Measurements from ENCODE around the gene NREP.

Gene NREP

GRCh38 chr5:111756581-111757354 lies at the start of gene NREP:
NREP (minus strand) TSS chr5:111757194; CDS start chr5:111755772, 1,422 bp downstream.
- no peak for DNase-seq

- DNase-seq: no peak
Observed at GRCh38 chr5:111806753-111807152, 49.8 kb upstream of the NREP start.

- DNase-seq: no peak
Observed at GRCh38 chr5:111806156-111806555, 49.2 kb upstream of the NREP start.

GRCh38 chr5:111805071-111805470 lies 48.1 kb upstream of the NREP start:
- no peak for DNase-seq

GRCh38 chr5:111800351-111800750 lies 43.4 kb upstream of the NREP start:
- DNase-seq: no peak

- no peak for DNase-seq
Observed at GRCh38 chr5:111795142-111795541, 38.1 kb upstream of the NREP start.

GRCh38 chr5:111792471-111793058 lies 35.6 kb upstream of the NREP start:
- no peak for DNase-seq

GRCh38 chr5:111790295-111790694 lies 33.3 kb upstream of the NREP start:
- DNase-seq: no peak

- DNase-seq: no peak
Observed at GRCh38 chr5:111787006-111787405, 30.0 kb upstream of the NREP start.

- no peak for DNase-seq
Observed at GRCh38 chr5:111784491-111785181, 27.6 kb upstream of the NREP start.

- no peak for DNase-seq
Observed at GRCh38 chr5:111783537-111783936, 26.5 kb upstream of the NREP start.

GRCh38 chr5:111782216-111782615 lies 25.2 kb upstream of the NREP start:
- no peak for DNase-seq

GRCh38 chr5:111781200-111781599 lies 24.2 kb upstream of the NREP start:
- no peak for DNase-seq

GRCh38 chr5:111779922-111780292 lies 22.9 kb upstream of the NREP start:
- no peak for DNase-seq

GRCh38 chr5:111779260-111779921 lies 22.4 kb upstream of the NREP start:
- DNase-seq: no peak

- no peak for DNase-seq
Observed at GRCh38 chr5:111776913-111777781, 20.2 kb upstream of the NREP start.

- no peak for DNase-seq
Observed at GRCh38 chr5:111775224-111775623, 18.2 kb upstream of the NREP start.

GRCh38 chr5:111774525-111774924 lies 17.5 kb upstream of the NREP start:
- DNase-seq: no peak

GRCh38 chr5:111772456-111773122 lies 15.6 kb upstream of the NREP start:
- no peak for DNase-seq

GRCh38 chr5:111769541-111769940 lies 12.5 kb upstream of the NREP start:
- DNase-seq: no peak

GRCh38 chr5:111765613-111766571 lies 8.9 kb upstream of the NREP start:
- no peak for DNase-seq
